SU-DHL-6 (cell line): ENCODE measurements around the gene NPDC1.
A peak's percentile ranks its signal among the peaks of the same experiment; 100 is the strongest.

Source experiments
- H2AFZ ChIP-seq: fragments of 200-600 bp; sonication (generic); 2 replicates; pipeline ENCODE4 v1.6.1; 2014; ENCODE audit warnings: low read depth, mild to moderate bottlenecking, moderate library complexity, mixed read lengths, antibody characterized with exemption, low read length; ENCODE audit not compliant: severe bottlenecking
- H3F3A ChIP-seq: fragments of 200-600 bp; shearing (Covaris generic); 2 replicates; pipeline ENCODE4 v1.6.0; 2016; ENCODE audit warnings: antibody characterized with exemption, mild to moderate bottlenecking; ENCODE audit not compliant: insufficient read depth
- H3K27ac ChIP-seq: fragments of 200-600 bp; sonication (generic); 2 replicates; pipeline ENCODE4 v1.5.1; 2016; ENCODE audit warnings: low read depth, mild to moderate bottlenecking, low read length, moderate library complexity, mixed read lengths
- H3K27me3 ChIP-seq: fragments of 200-600 bp; sonication (generic), shearing (Covaris generic); 2 replicates; pipeline ENCODE4 v1.6.0; 2014; ENCODE audit warnings: mild to moderate bottlenecking, low read length
- H3K36me3 ChIP-seq: fragments of 200-600 bp; sonication (generic); 2 replicates; pipeline ENCODE4 v1.6.1; 2014; ENCODE audit warnings: mild to moderate bottlenecking, low read length, mixed read lengths
- H3K4me2 ChIP-seq: fragments of 300-600, 200-600 bp; shearing (Covaris generic), sonication (generic); 2 replicates; pipeline ENCODE4 v1.6.0; 2014; ENCODE audit warnings: low read length, low read depth, mild to moderate bottlenecking; ENCODE audit not compliant: poor library complexity, severe bottlenecking
- H3K4me3 ChIP-seq: fragments of 200-600 bp; sonication (generic); 2 replicates; pipeline ENCODE4 v1.5.1; 2014; ENCODE audit warnings: antibody characterized with exemption, low read length, mild to moderate bottlenecking, mixed read lengths; ENCODE audit not compliant: insufficient read depth, poor library complexity, severe bottlenecking
- H3K79me2 ChIP-seq: fragments of 200-600 bp; sonication (generic); 2 replicates; pipeline ENCODE4 v1.6.1; 2014; ENCODE audit warnings: mild to moderate bottlenecking, low read length, moderate library complexity; ENCODE audit not compliant: insufficient read depth
- H3K9ac ChIP-seq: fragments of 200-600 bp; sonication (generic); 2 replicates; pipeline ENCODE4 v1.7.0; 2014; ENCODE audit warnings: mild to moderate bottlenecking, low read length
- H3K9me2 ChIP-seq: fragments of 200-600 bp; sonication (generic); replicated peaks from 2 replicates; pipeline ENCODE4 v1.6.1; 2014; ENCODE audit warnings: low read length; ENCODE audit not compliant: insufficient read depth
- H3K9me3 ChIP-seq: fragments of 200-600 bp; sonication (generic); 2 replicates; pipeline ENCODE4 v1.6.1; 2014; ENCODE audit warnings: low read length, mixed read lengths; ENCODE audit not compliant: insufficient read depth
- H4K20me1 ChIP-seq: fragments of 200-600 bp; sonication (generic); 2 replicates; pipeline ENCODE4 v1.6.1; 2014; ENCODE audit warnings: low read depth, mild to moderate bottlenecking, antibody characterized with exemption, low read length, moderate library complexity, mixed read lengths
- CTCF ChIP-seq: fragments of 200-600 bp; sonication (generic); IDR thresholded peaks from one replicate; pipeline ENCODE4 v1.5.1; 2017; ENCODE audit warnings: antibody characterized with exemption, mild to moderate bottlenecking, low read length, moderate library complexity; ENCODE audit not compliant: insufficient read depth, poor library complexity, severe bottlenecking
- EZH2phosphoT487 ChIP-seq: fragments of 200-600 bp; sonication (generic), shearing (Covaris generic); conservative IDR thresholded peaks from 2 replicates; pipeline ENCODE4 v1.6.1; 2018; ENCODE audit warnings: mild to moderate bottlenecking, antibody characterized with exemption, low read length, moderate library complexity, mixed read lengths

NPDC1 gene

GRCh38 chr9:137001857-137002645 lies 43.9 kb downstream of the NPDC1 start:
- H3K4me2 ChIP-seq, result no peak overlapping the region
- no peaks in the 10 kb centered on the region for H4K20me1 ChIP-seq
- TF ChIP-seq EZH2phosphoT487 (no peak), CTCF (no peak)
- no peaks in the 10 kb centered on the region for H3K9me3 ChIP-seq
- H3F3A ChIP-seq, result no peaks in the 10 kb centered on the region
- H2AFZ ChIP-seq, result no peak overlapping the region
- H3K36me3 ChIP-seq, result no peaks in the 10 kb centered on the region
- H3K9me2 ChIP-seq, result no peaks in the 10 kb centered on the region
- no peak overlapping the region for H3K27ac ChIP-seq
- H3K27me3 ChIP-seq, result no peaks in the 10 kb centered on the region
- no peaks in the 10 kb centered on the region for H3K79me2 ChIP-seq
- no peak overlapping the region for H3K9ac ChIP-seq
- no peak overlapping the region for H3K4me3 ChIP-seq

GRCh38 chr9:137000177-137000930 lies 45.6 kb downstream of the NPDC1 start:
- TF ChIP-seq CTCF, result no peak
- no peak for TF ChIP-seq EZH2phosphoT487
- H3K9ac ChIP-seq, result no peak overlapping the region
- peak overlapping the region; percentile 6 for H3K4me2 ChIP-seq
- H2AFZ ChIP-seq, result no peak overlapping the region
- H3K27ac ChIP-seq, result no peak overlapping the region
- no peaks in the 10 kb centered on the region for H3F3A ChIP-seq
- H3K79me2 ChIP-seq, result no peaks in the 10 kb centered on the region
- no peaks in the 10 kb centered on the region for H3K9me3 ChIP-seq
- H3K9me2 ChIP-seq, result no peaks in the 10 kb centered on the region
- H3K4me3 ChIP-seq, result no peak overlapping the region
- H3K36me3 ChIP-seq, result no peaks in the 10 kb centered on the region
- H3K27me3 ChIP-seq, result no peaks in the 10 kb centered on the region
- H4K20me1 ChIP-seq, result no peaks in the 10 kb centered on the region

GRCh38 chr9:136997830-136998234 lies 48.1 kb downstream of the NPDC1 start:
- no peak for TF ChIP-seq CTCF
- no peak for TF ChIP-seq EZH2phosphoT487
- no peaks in the 10 kb centered on the region for H3K9me3 ChIP-seq
- H3K79me2 ChIP-seq, result no peaks in the 10 kb centered on the region
- no peaks in the 10 kb centered on the region for H3F3A ChIP-seq
- no peaks in the 10 kb centered on the region for H3K36me3 ChIP-seq
- no peak overlapping the region for H3K9ac ChIP-seq
- H3K4me3 ChIP-seq, result no peak overlapping the region
- no peaks in the 10 kb centered on the region for H3K9me2 ChIP-seq
- H3K4me2 ChIP-seq, result no peak overlapping the region
- H3K27me3 ChIP-seq, result no peaks in the 10 kb centered on the region
- H4K20me1 ChIP-seq, result no peaks in the 10 kb centered on the region
- no peak overlapping the region for H2AFZ ChIP-seq
- no peak overlapping the region for H3K27ac ChIP-seq
